ENCODE data around the gene MYO1B.

DNA sequence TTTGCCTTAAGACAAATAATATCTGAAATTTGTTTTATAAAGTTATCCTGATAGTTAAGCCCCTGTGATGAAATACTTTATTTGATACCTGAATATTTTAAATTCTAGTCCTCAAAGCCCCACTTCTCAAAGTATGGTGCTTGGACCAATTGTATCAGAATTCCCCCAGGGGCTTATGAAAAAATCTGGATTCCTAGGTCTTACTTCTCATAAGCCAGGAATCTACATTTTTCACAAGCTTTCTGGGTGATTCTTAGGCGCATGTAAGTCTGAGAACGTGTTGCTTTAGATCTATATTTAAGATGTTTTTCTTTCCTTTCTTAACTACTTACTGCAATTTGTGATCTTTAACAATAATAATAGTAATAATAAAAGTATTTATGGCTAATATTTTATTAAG, 53.1 kb downstream of the MYO1B start:
- TF ChIP-seq POLR2A (IDR thresholded peaks at IDR 0.05; ENCODE audit: low read depth, low read length) (no peak), POLR2AphosphoS5 (IDR thresholded peaks at IDR 0.05; ENCODE audit: low read depth, low read length) (no peak)

Measured in GM12892 (cell line).